ENCODE results near the gene PARD6A. TPM values are rescaled to one million over a fixed set of nuclear protein-coding genes. Genes with fewer than 3 reads are reported as not detected.

The PARD6A gene
- total RNA-seq, 1 experiment from 2014 or later, result 10.8 TPM

DNA sequence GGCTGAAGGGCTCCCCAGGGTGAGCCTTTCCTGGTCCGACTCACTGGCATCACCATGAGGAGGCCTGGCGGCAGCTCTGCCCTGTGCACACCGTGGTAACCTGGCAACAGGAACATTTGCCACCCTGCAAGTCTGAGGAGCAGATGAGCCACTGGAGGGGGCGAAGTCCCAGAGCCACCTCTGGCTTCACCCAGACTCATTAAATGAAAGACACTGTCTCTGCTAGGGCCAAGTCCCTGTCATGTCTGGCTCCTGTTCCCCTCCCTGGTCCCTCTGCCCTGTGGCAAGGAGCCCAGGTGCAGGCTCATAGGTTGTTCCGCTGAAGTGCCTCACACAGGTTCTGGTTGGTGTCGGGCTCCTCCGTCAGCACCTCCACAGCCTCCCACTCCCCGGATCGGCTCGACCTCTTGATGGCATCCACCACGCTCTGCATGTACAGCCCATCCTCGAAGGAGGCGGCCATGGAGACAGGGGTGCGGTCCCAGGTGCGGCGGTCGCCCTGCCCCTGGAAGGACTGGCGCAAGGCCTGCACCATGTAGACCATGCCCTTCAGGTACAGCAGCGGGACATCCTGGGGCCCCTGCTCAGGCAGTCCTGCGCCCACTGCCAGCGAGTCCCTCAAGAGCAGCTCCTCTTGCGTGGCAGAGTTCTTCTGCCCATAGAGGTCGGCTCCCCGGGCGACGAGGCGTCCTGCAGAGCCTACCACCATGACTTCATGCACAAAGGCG lies 14.3 kb downstream of the PARD6A start:
- Histone ChIP-seq H3K14ac (ENCODE audit: insufficient read depth, low read length) (no peak overlapping the region; the same call in 1 of the 2 replicates), H2BK20ac (ENCODE audit: low read depth, low read length, poor library complexity, severe bottlenecking) (no peak overlapping the region), H3K23ac (ENCODE audit: insufficient read length, low read depth, low read length) (no peak overlapping the region), H2BK15ac (ENCODE audit: low read depth, low read length) (no peak overlapping the region), H3K4me2 (ENCODE audit: insufficient read depth, insufficient read length, low read length) (no peak overlapping the region), H4K20me1 (ENCODE audit: control insufficient read depth, insufficient read depth, insufficient read length) (peaks cover 3% of the 10 kb centered on the region), H2AFZ (ENCODE audit: low read length) (no peak overlapping the region), H4K8ac (replicated peaks; ENCODE audit: insufficient read length, low read depth, low read length) (no peak overlapping the region), H2BK5ac (ENCODE audit: insufficient read length, low read length) (no peak overlapping the region), H4K5ac (ENCODE audit: insufficient read length, low read depth, low read length) (no peak overlapping the region), H3K27ac (ENCODE audit: insufficient read length, low read depth, low read length) (no peak overlapping the region), H4K91ac (ENCODE audit: insufficient read length, low read depth, low read length) (no peak overlapping the region), H3K4ac (ENCODE audit: low read depth, low read length) (no peak overlapping the region), H3K79me1 (ENCODE audit: insufficient read depth, low read depth, low read length, poor library complexity, severe bottlenecking) (no peaks in the 10 kb centered on the region), H2AK5ac (ENCODE audit: insufficient read length, low read length) (no peak overlapping the region), H3T11ph (ENCODE audit: low read length) (no peak overlapping the region), H3K79me2 (ENCODE audit: insufficient read depth, low read length) (no peaks in the 10 kb centered on the region), H2BK12ac (ENCODE audit: insufficient read length, low read depth, low read length) (no peak overlapping the region), H3K18ac (ENCODE audit: insufficient read length, low read depth, low read length) (no peak overlapping the region), H3K4me1 (ENCODE audit: insufficient read depth, low read length) (no peaks in the 10 kb centered on the region), H2BK120ac (ENCODE audit: low read depth, low read length, poor library complexity, severe bottlenecking) (no peak overlapping the region), H3K27me3 (ENCODE audit: insufficient read depth, low read length) (no peaks in the 10 kb centered on the region), H3K56ac (ENCODE audit: insufficient read length, low read depth, low read length) (no peak overlapping the region), H3K9ac (ENCODE audit: extremely low read depth, insufficient read length, low read length) (no peak overlapping the region), H3K23me2 (ENCODE audit: insufficient read length, low read depth, low read length, poor library complexity, severe bottlenecking) (no peaks in the 10 kb centered on the region), H3K9me3 (ENCODE audit: control insufficient read depth, low read depth, low read length) (no peaks in the 10 kb centered on the region)
- H3K27ac Mint-ChIP-seq, result no peak overlapping the region
- DNase-seq, result no peak
- 0 out of 4 replicates have a peak, but pooled peaks cover 0 to 2% of the 10 kb centered on the region in 2 experiments for H3K4me1 Mint-ChIP-seq
- peaks cover 0 to 5% (median 2%) of the 10 kb centered on the region in 3 experiments; a peak in 3 of 7 replicates for H3K36me3 Mint-ChIP-seq (ENCODE audit: insufficient read depth in 1 of 3, low read depth in 3 of 3)
- no CpG with 5 or more reads among the region's 28 CpGs for WGBS (ENCODE audit: extremely low coverage, insufficient read length, low lambda C conversion rate)
- TF ChIP-seq, protein P1, sequence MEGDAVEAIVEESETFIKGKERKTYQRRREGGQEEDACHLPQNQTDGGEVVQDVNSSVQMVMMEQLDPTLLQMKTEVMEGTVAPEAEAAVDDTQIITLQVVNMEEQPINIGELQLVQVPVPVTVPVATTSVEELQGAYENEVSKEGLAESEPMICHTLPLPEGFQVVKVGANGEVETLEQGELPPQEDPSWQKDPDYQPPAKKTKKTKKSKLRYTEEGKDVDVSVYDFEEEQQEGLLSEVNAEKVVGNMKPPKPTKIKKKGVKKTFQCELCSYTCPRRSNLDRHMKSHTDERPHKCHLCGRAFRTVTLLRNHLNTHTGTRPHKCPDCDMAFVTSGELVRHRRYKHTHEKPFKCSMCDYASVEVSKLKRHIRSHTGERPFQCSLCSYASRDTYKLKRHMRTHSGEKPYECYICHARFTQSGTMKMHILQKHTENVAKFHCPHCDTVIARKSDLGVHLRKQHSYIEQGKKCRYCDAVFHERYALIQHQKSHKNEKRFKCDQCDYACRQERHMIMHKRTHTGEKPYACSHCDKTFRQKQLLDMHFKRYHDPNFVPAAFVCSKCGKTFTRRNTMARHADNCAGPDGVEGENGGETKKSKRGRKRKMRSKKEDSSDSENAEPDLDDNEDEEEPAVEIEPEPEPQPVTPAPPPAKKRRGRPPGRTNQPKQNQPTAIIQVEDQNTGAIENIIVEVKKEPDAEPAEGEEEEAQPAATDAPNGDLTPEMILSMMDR (conservative IDR thresholded peaks at IDR 0.05), result no peak
- H3K27me3 Mint-ChIP-seq (ENCODE audit: low read depth), result no peaks in the 10 kb centered on the region
- no peaks in the 10 kb centered on the region for H3K9me3 Mint-ChIP-seq
- H3K4me3 Mint-ChIP-seq, result no peak overlapping the region
